Smooth muscle cell (in vitro differentiated cells): ENCODE results near the gene BCL2. TPM values are rescaled to one million over a fixed set of nuclear protein-coding genes. Genes with fewer than 3 reads are reported as not detected.

ENCODE experiments used
- DNase-seq: peaks from one replicate; lab custom pipeline; 2025; ENCODE audit not compliant: unreplicated experiment; lab: John Stamatoyannopoulos, UW
- H2AFZ ChIP-seq: fragments of 200-600 bp; sonication (generic); 2 replicates; pipeline ENCODE4 v1.6.0; 2016; ENCODE audit warnings: antibody characterized with exemption, low read depth, mild to moderate bottlenecking
- H3F3A ChIP-seq: fragments of 200-600 bp; sonication (generic); 2 replicates; pipeline ENCODE4 v1.6.0; 2017; ENCODE audit warnings: antibody characterized with exemption, low read depth
- H3K27ac ChIP-seq: fragments of 200-600 bp; sonication (generic); 2 replicates; pipeline ENCODE4 v1.5.1; 2016; ENCODE audit warnings: low read depth, mild to moderate bottlenecking
- H3K27me3 ChIP-seq: fragments of 200-600 bp; sonication (generic); 2 replicates; pipeline ENCODE4 v1.6.1; 2016; ENCODE audit warnings: low read depth, mild to moderate bottlenecking
- H3K36me3 ChIP-seq: fragments of 200-600 bp; sonication (generic); 2 replicates; pipeline ENCODE4 v1.5.1; 2016; ENCODE audit warnings: low read depth
- H3K4me1 ChIP-seq: fragments of 200-600 bp; sonication (generic); 2 replicates; pipeline ENCODE4 v1.5.1; 2016; ENCODE audit warnings: low read depth
- H3K4me2 ChIP-seq: fragments of 200-600 bp; sonication (generic); 2 replicates; pipeline ENCODE4 v1.6.0; 2016; ENCODE audit warnings: mild to moderate bottlenecking
- H3K4me3 ChIP-seq: fragments of 200-600 bp; sonication (generic); 2 replicates; pipeline ENCODE4 v1.5.1; 2016; ENCODE audit warnings: mild to moderate bottlenecking
- H3K79me2 ChIP-seq: fragments of 200-600 bp; sonication (generic); 2 replicates; pipeline ENCODE4 v1.6.0; 2016; ENCODE audit warnings: low read depth, mild to moderate bottlenecking
- H3K9ac ChIP-seq: fragments of 200-600 bp; sonication (generic); 2 replicates; pipeline ENCODE4 v1.6.0; 2016; ENCODE audit warnings: low read depth
- H3K9me3 ChIP-seq: fragments of 200-600 bp; sonication (generic); replicated peaks from 2 replicates; pipeline ENCODE4 v1.5.1; 2016; ENCODE audit warnings: low read depth
- H4K20me1 ChIP-seq: fragments of 200-600 bp; sonication (generic); 2 replicates; pipeline ENCODE4 v1.6.0; 2016; ENCODE audit warnings: low read depth
- WGBS: methylation state at CpG from one replicate; pipeline ENCODE4 v1.1.7; 2016; ENCODE audit warnings: low lambda C conversion rate; 5-methylcytosine and 5-hydroxymethylcytosine counted together
- polyA plus RNA-seq: library from polyadenylated mRNA; unstranded; fragments of >200 nt; fragmentation: Nextera tagmentation; extraction: Ambion mirVana; gene quantifications from 2 replicates; pipeline ENCODE4 v1.2.1, GENCODE V29; 2016
- total RNA-seq: library from RNA; depleted of rRNA; stranded (reverse); fragments of >200 nt; gene quantifications from 2 replicates; pipeline ENCODE4 v1.2.3, GENCODE V29; 2014
- TF ChIP-seq, protein P1 (sequence below): fragments of 200-600 bp; sonication (generic); IDR thresholded peaks from 2 replicates; pipeline ENCODE4 v1.5.1; 2017; ENCODE audit warnings: borderline replicate concordance, mild to moderate bottlenecking, antibody characterized with exemption; ENCODE audit not compliant: insufficient read depth, poor library complexity, severe bottlenecking

BCL2 gene
- total and polyA plus RNA-seq, 2 experiments from 2014 or later = 0.85 TPM; not detected in 1

DNA sequence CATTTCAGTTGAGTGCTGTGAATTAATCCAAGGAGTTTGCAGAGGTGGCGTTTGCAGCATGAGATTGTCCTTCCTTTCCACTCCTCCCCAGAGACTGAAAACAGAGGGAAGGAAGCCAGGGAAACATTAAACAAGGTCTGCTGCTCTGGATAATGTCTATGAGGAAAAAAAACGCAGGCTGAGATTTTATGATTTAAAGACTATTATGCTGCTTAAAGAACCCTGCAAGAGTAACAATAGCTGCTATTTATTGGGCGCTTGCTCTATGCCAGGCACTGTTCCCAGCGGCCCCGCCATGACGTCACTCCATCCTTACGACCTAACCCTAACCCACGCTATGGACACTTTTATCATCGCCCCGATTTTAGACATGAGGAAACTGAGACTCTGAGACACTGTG is 222.4 kb downstream of the BCL2 start:
- Histone ChIP-seq H3F3A (no peaks in the 10 kb centered on the region), H3K4me2 (no peak overlapping the region), H3K27ac (no peak overlapping the region), H2AFZ (no peak overlapping the region), H3K9me3 (no peaks in the 10 kb centered on the region), H3K36me3 (no peaks in the 10 kb centered on the region), H3K4me1 (no peaks in the 10 kb centered on the region), H3K27me3 (peaks cover 4% of the 10 kb centered on the region), H3K9ac (no peak overlapping the region), H4K20me1 (no peaks in the 10 kb centered on the region), H3K4me3 (no peak overlapping the region), H3K79me2 (no peaks in the 10 kb centered on the region)
- no peak for DNase-seq
- TF ChIP-seq, protein P1, sequence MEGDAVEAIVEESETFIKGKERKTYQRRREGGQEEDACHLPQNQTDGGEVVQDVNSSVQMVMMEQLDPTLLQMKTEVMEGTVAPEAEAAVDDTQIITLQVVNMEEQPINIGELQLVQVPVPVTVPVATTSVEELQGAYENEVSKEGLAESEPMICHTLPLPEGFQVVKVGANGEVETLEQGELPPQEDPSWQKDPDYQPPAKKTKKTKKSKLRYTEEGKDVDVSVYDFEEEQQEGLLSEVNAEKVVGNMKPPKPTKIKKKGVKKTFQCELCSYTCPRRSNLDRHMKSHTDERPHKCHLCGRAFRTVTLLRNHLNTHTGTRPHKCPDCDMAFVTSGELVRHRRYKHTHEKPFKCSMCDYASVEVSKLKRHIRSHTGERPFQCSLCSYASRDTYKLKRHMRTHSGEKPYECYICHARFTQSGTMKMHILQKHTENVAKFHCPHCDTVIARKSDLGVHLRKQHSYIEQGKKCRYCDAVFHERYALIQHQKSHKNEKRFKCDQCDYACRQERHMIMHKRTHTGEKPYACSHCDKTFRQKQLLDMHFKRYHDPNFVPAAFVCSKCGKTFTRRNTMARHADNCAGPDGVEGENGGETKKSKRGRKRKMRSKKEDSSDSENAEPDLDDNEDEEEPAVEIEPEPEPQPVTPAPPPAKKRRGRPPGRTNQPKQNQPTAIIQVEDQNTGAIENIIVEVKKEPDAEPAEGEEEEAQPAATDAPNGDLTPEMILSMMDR = no peak
- 68% methylated on average over 10 of the region's 10 CpGs for WGBS

DNA sequence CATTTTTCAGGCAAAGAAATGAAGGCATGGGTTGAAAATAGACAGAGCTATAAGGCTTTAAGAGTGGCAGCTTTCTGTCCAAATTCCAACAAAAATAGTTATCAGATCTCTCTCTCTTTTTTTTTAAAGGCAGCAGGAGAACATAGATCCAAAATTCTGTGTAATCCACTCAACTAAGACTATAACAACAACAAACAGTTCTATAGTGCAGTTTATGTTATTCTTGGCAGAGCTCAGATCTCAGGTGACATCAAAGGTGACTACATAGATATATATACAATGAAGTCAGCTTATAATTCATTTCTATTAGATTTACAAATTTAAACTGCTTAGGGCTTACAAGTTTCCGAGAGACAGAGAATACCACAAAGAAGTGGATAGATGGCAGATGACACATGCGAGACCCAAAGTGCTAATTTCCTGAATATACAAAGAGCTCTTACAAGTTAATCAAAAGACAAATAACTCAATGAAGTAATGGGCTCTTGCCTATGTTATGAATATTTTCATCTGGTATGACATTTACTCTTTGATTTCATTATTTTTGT is 223.2 kb downstream of the BCL2 start:
- peaks cover 4% of the 10 kb centered on the region for H3K27me3 ChIP-seq
- no peaks in the 10 kb centered on the region for H4K20me1 ChIP-seq
- H3K27ac ChIP-seq = no peak overlapping the region
- H3K9ac ChIP-seq = no peak overlapping the region
- H3K4me1 ChIP-seq = no peaks in the 10 kb centered on the region
- H3K36me3 ChIP-seq = no peaks in the 10 kb centered on the region
- no peaks in the 10 kb centered on the region for H3K79me2 ChIP-seq
- no peak overlapping the region for H2AFZ ChIP-seq
- TF ChIP-seq, protein P1 = no peak
- 93% methylated on average over 2 of the region's 2 CpGs for WGBS
- no peaks in the 10 kb centered on the region for H3F3A ChIP-seq
- no peak overlapping the region for H3K4me2 ChIP-seq
- H3K4me3 ChIP-seq = no peak overlapping the region
- H3K9me3 ChIP-seq = no peaks in the 10 kb centered on the region
- no peak for DNase-seq

DNA sequence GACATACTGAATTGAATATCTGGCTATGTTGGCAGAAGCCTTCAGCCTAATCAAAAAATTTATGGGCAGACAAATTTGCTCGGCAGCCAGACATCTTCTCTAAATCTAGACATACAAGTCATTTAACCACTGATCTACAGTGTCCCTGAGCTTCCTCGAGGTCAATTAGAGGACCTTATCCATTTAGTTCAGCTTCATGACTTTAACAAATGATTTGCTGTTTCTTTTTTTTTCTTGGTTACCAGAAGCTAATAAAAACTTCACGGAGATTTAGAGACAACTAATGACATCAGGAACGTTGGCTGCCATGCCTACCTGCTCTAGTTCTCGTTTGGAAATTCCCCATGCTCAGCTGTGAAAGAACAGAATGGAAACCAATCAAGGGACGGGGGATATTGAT is 223.8 kb downstream of the BCL2 start:
- H3K9ac ChIP-seq = no peak overlapping the region
- no peak for DNase-seq
- H3K9me3 ChIP-seq = no peaks in the 10 kb centered on the region
- H3K79me2 ChIP-seq = no peaks in the 10 kb centered on the region
- 68% methylated on average over 6 of the region's 6 CpGs for WGBS
- H3F3A ChIP-seq = no peaks in the 10 kb centered on the region
- no peaks in the 10 kb centered on the region for H3K36me3 ChIP-seq
- TF ChIP-seq, protein P1 = no peak
- H3K4me3 ChIP-seq = no peak overlapping the region
- no peak overlapping the region for H3K27ac ChIP-seq
- no peak overlapping the region for H2AFZ ChIP-seq
- H3K4me1 ChIP-seq = no peaks in the 10 kb centered on the region
- H3K27me3 ChIP-seq = peaks cover 4% of the 10 kb centered on the region
- H3K4me2 ChIP-seq = no peak overlapping the region
- H4K20me1 ChIP-seq = no peaks in the 10 kb centered on the region

DNA sequence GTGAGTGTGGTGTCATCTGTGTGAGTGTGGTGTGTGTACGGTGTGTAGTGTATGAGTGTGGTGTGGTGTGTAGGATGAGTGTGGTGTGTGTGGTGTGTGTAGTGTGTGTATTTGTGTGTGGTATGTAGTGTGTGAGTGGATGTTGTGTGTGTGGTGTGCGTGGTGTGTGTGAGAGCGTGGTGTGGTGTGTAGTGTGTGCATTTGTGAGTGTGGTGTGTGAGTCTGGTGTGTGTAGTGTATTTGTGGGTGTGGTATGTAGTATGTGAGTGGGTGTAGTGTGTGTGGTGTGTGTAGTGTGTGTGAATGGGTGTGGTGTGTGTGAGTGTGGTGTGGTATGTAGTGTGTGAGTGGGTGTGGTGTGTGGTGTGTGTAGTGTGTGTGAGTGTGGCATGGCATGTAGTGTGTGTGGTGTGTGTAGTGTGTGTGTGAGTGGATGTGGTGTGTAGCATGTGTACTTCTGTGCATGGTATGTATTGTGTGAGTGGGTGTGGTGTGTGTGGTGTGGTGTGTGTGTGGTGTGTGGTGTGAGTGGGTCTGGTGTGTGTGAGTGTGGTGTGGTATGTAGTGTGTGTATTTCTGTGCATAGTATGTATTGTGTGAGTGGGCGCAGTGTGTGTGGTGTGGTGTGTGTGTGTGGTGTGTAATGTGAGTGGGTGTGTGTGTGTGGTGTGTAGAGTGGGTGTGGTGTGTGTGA is 227.8 kb downstream of the BCL2 start:
- Histone ChIP-seq H3K9ac (no peak overlapping the region), H2AFZ (no peak overlapping the region), H3K4me2 (no peak overlapping the region), H3K36me3 (no peaks in the 10 kb centered on the region), H4K20me1 (no peaks in the 10 kb centered on the region), H3K27me3 (peaks cover 4% of the 10 kb centered on the region), H3K27ac (no peak overlapping the region), H3K9me3 (no peaks in the 10 kb centered on the region), H3F3A (no peaks in the 10 kb centered on the region), H3K4me3 (no peak overlapping the region), H3K79me2 (no peaks in the 10 kb centered on the region), H3K4me1 (no peaks in the 10 kb centered on the region)
- DNase-seq = no peak
- TF ChIP-seq, protein P1 = no peak
- 98% methylated on average over 4 of the region's 4 CpGs for WGBS
